Right ventricle myocardium inferior (tissue), 1 donor: Measurements from ENCODE around the gene CHMP3. TPM values are rescaled to one million over a fixed set of nuclear protein-coding genes. Genes with fewer than 3 reads are reported as not detected.

ENCODE experiments used
- total RNA-seq: library from RNA; stranded (reverse); fragmentation: NEBNext Ultra II Directional; extraction: Animal tissue kit (Norgen Biotek cat#: 25700); gene quantifications from one replicate; pipeline ENCODE4 v1.2.1, GENCODE V29; 2021
- donor health status: DM: no; HTN: yes; CAD: no; lungs with severe emphysema.

Gene CHMP3
- total RNA-seq, 1 donor from 2014 or later: 171 TPM

Other genes with a start within 250 kb of the CHMP3 start
- 23.6 TPM for gene REEP1, start 225.8 kb downstream of the CHMP3 start, total RNA-seq
- 29.5 TPM for gene KDM3A, start 122.1 kb downstream of the CHMP3 start, total RNA-seq
- 49.6 TPM for gene RNF103, start 60.4 kb upstream of the CHMP3 start, total RNA-seq
- 91.6 TPM for gene RMND5A, start 156.8 kb upstream of the CHMP3 start, total RNA-seq
- gene CD8A, start 227.5 kb upstream of the CHMP3 start, total RNA-seq: 1.2 TPM